ENCODE results near the gene TINAGL1. TPM values are rescaled to one million over a fixed set of nuclear protein-coding genes. Genes with fewer than 3 reads are reported as not detected.

Gene TINAGL1
- total RNA-seq, 4 donors from 2014 or later, result 229 to 300 (median 272) TPM

DNA sequence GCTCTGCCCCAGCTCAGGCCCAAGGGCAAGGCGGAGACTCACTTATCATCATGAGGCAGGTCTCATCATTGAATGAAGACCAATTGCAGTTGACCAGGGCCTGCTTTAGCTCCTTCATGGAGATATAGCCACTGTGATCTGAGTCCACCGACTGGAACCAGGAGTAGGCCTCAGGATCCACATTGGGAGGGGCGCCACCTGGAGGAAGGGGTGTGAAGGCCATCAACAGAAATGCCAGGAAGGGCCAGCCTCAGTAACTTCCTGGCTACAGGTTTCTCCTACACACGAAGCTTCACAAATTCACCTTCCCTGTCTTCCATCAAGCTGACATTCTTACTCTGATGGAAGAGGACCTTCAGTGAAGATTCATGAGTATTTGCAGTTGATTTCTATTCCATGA lies 56.8 kb downstream of the TINAGL1 start:
- Histone ChIP-seq H3K4me3 (no peak overlapping the region), H3K36me3 (peaks cover 0 to 27% (median 8%) of the 10 kb centered on the region in 4 donors), H3K27ac (peak overlapping the region; percentile 26 to 63 (median 33)), H3K9me3 (no peaks in the 10 kb centered on the region), H3K27me3 (no peaks in the 10 kb centered on the region), H3K4me1 (peaks cover 6 to 38% (median 19%) of the 10 kb centered on the region in 4 donors)
- intact Hi-C loops (cut with DNase I; ENCODE audit: low total_unique reads) (no loop called here), in situ Hi-C loops (cut with MboI; ENCODE audit: low pct_ligation_motif_present in 1 of 4, low pct_unique_long_range_greater_than_20kb in 1 of 4, low sequenced_read_pairs in 3 of 4) (no loop called here)
- TF ChIP-seq POLR2A (IDR thresholded peaks at IDR 0.05) (no peak), EP300 (IDR thresholded peaks at IDR 0.05; ENCODE audit: low read depth) (no peak), POLR2AphosphoS5 (IDR thresholded peaks at IDR 0.05) (no peak)
- TF ChIP-seq, protein P1, sequence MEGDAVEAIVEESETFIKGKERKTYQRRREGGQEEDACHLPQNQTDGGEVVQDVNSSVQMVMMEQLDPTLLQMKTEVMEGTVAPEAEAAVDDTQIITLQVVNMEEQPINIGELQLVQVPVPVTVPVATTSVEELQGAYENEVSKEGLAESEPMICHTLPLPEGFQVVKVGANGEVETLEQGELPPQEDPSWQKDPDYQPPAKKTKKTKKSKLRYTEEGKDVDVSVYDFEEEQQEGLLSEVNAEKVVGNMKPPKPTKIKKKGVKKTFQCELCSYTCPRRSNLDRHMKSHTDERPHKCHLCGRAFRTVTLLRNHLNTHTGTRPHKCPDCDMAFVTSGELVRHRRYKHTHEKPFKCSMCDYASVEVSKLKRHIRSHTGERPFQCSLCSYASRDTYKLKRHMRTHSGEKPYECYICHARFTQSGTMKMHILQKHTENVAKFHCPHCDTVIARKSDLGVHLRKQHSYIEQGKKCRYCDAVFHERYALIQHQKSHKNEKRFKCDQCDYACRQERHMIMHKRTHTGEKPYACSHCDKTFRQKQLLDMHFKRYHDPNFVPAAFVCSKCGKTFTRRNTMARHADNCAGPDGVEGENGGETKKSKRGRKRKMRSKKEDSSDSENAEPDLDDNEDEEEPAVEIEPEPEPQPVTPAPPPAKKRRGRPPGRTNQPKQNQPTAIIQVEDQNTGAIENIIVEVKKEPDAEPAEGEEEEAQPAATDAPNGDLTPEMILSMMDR (IDR thresholded peaks at IDR 0.05), result peak; percentile 33 to 61 (median 49)
- DNase-seq, result peak; percentile 70
- WGBS, 2 donors (ENCODE audit: low coverage in 1 of 2), result 55 to 56% methylated on average over 2 to 4 of the region's 4 CpGs

Other genes starting within 250 kb of the TINAGL1 start
- 1 to 10 TPM in 2 of 4 donors, not detected in 2; 5.9 to 7.6 TPM for gene FABP3, start 203.4 kb upstream of the TINAGL1 start, total RNA-seq
- 100 to 1,000 TPM in 3 of 4 donors, 10 to 100 TPM in 1; 85.6 to 343 (median 250) TPM for gene SERINC2, start 163.3 kb upstream of the TINAGL1 start, total RNA-seq
- under 1 TPM in 1 of 4 donors, not detected in 3; 0.48 TPM for gene HCRTR1, start 41.2 kb downstream of the TINAGL1 start, total RNA-seq
- 10 to 100 TPM; 12.3 to 61.7 (median 49.9) TPM for gene PEF1, start 68.4 kb downstream of the TINAGL1 start, total RNA-seq
- gene COL16A1, start 127.5 kb downstream of the TINAGL1 start, total RNA-seq, result 100 to 1,000 TPM in 1 of 4 donors, 10 to 100 TPM in 3; 14.3 to 135 (median 40.1) TPM
- gene ADGRB2, start 187.8 kb downstream of the TINAGL1 start, total RNA-seq, result 1 to 10 TPM in 2 of 4 donors, under 1 TPM in 1, not detected in 1; 0.55 to 4.2 (median 1.1) TPM
- under 1 TPM in 2 of 4 donors, not detected in 2; 0.48 to 0.80 TPM for gene SPOCD1, start 239.5 kb downstream of the TINAGL1 start, total RNA-seq